ENCODE data around the gene CLIC4.
"Not testable (repeated sequence)": the region's sequence is repeated elsewhere in the genome, so short reads cannot be mapped to it uniquely, and the experiment has no call there.

Gene CLIC4

GRCh38 chr1:24720152-24720551, 25.1 kb upstream of the CLIC4 start:
- no peak for TF ChIP-seq YY1 (IDR thresholded peaks at IDR 0.05; ENCODE audit: insufficient read depth, insufficient read length)
- no peak for TF ChIP-seq SUZ12 (IDR thresholded peaks at IDR 0.05; ENCODE audit: extremely low read depth, insufficient read depth, insufficient read length)
- TF ChIP-seq ZNF274 (IDR thresholded peaks at IDR 0.05; ENCODE audit: low read depth, low read length): no peak
- Histone ChIP-seq H3K4me1 (ENCODE audit: insufficient read depth, insufficient read length) (peaks cover 7% of the 10 kb centered on the region), H3K27me3 (ENCODE audit: insufficient read depth, insufficient read length) (no peaks in the 10 kb centered on the region), H3K4me3 (ENCODE audit: insufficient read length, low read depth) (no peak overlapping the region), H3K36me3 (ENCODE audit: insufficient read depth, insufficient read length, low read length) (no peaks in the 10 kb centered on the region), H3K9me3 (ENCODE audit: insufficient read depth, low read length) (peaks cover 11% of the 10 kb centered on the region; the same call in 1 of the 2 replicates), H3K9ac (ENCODE audit: insufficient read length, low read depth) (no peak overlapping the region)
- no peak for DNase-seq (ENCODE audit: low read depth, low spot score)

GRCh38 chr1:24721533-24721932, 23.7 kb upstream of the CLIC4 start:
- H3K36me3 ChIP-seq (ENCODE audit: insufficient read depth, insufficient read length, low read length): no peaks in the 10 kb centered on the region
- H3K9ac ChIP-seq (ENCODE audit: insufficient read length, low read depth): no peak overlapping the region
- no peak for TF ChIP-seq SUZ12 (IDR thresholded peaks at IDR 0.05; ENCODE audit: extremely low read depth, insufficient read depth, insufficient read length)
- TF ChIP-seq ZNF274 (IDR thresholded peaks at IDR 0.05; ENCODE audit: low read depth, low read length): no peak
- no peak for TF ChIP-seq YY1 (IDR thresholded peaks at IDR 0.05; ENCODE audit: insufficient read depth, insufficient read length)
- H3K9me3 ChIP-seq (ENCODE audit: insufficient read depth, low read length): peaks cover 11% of the 10 kb centered on the region; the same call in 1 of the 2 replicates
- no peaks in the 10 kb centered on the region for H3K27me3 ChIP-seq (ENCODE audit: insufficient read depth, insufficient read length)
- peaks cover 9% of the 10 kb centered on the region for H3K4me1 ChIP-seq (ENCODE audit: insufficient read depth, insufficient read length)
- no peak for DNase-seq (ENCODE audit: low read depth, low spot score)
- no peak overlapping the region for H3K4me3 ChIP-seq (ENCODE audit: insufficient read length, low read depth)

GRCh38 chr1:24722073-24723035, 22.9 kb upstream of the CLIC4 start:
- H3K9ac ChIP-seq (ENCODE audit: insufficient read length, low read depth); DNase-seq (ENCODE audit: low read depth, low spot score): not testable (repeated sequence)

DNA sequence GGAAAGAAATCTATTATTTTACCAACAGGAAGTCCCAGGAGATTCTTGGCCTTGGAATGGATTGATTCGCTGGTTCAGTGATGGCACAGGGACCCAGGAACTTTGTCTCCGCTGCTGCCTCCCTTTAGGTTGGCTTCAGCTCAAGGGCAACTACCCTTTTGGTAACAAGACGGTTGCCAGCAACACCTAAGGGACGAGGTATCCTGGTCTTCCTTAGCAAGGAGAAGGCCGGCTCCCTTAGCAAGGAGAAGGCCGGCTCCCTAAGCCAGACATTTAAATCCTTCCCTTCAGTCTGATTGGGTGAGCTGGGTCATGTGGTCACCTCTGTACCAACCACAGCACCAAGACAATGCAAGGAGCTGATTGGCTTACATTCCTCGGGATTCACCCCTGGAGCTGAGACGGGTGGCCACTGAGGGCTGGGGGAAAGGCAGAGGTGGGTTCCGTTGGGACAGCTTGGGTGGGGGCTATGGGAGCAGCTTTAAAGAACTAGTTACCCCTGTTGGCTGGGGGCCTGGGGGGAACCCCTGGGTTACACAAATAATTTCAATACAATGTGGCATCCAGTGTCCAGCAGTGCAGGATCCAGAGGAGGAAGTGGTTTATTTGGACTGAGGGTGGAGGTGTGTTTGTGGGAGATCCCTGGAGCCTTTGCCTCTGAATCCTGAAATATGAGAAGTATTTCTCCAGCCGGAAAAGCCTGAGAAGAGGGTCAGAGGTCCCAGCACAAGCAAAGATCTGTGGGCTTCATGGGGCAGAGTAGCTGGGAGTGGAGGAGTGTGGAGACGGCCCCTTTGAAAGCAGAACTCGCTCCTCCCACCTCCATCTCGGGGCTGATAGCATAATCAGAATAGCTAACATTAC, 20.7 kb upstream of the CLIC4 start:
- peak overlapping the region; percentile 21 for H3K9ac ChIP-seq (ENCODE audit: insufficient read length, low read depth)
- H3K4me3 ChIP-seq (ENCODE audit: insufficient read length, low read depth): no peak overlapping the region
- no peak for DNase-seq (ENCODE audit: low read depth, low spot score)
- peaks cover 12% of the 10 kb centered on the region for H3K4me1 ChIP-seq (ENCODE audit: insufficient read depth, insufficient read length)
- no peaks in the 10 kb centered on the region for H3K36me3 ChIP-seq (ENCODE audit: insufficient read depth, insufficient read length, low read length)
- H3K27me3 ChIP-seq (ENCODE audit: insufficient read depth, insufficient read length): no peaks in the 10 kb centered on the region
- H3K9me3 ChIP-seq (ENCODE audit: insufficient read depth, low read length): peaks cover 11% of the 10 kb centered on the region; the same call in 1 of the 2 replicates
- TF ChIP-seq ZNF274 (IDR thresholded peaks at IDR 0.05; ENCODE audit: low read depth, low read length) (no peak), SUZ12 (IDR thresholded peaks at IDR 0.05; ENCODE audit: extremely low read depth, insufficient read depth, insufficient read length) (no peak), YY1 (IDR thresholded peaks at IDR 0.05; ENCODE audit: insufficient read depth, insufficient read length) (no peak)

More at GRCh38 chr1:24722073-24723035, 22.9 kb upstream of the CLIC4 start:
- Histone ChIP-seq H3K4me1 (ENCODE audit: insufficient read depth, insufficient read length) (peaks cover 12% of the 10 kb centered on the region), H3K9me3 (ENCODE audit: insufficient read depth, low read length) (peaks cover 11% of the 10 kb centered on the region; the same call in 1 of the 2 replicates)
- not testable (repeated sequence) for H3K36me3 ChIP-seq (ENCODE audit: insufficient read depth, insufficient read length, low read length); H3K4me3 ChIP-seq (ENCODE audit: insufficient read length, low read depth); H3K27me3 ChIP-seq (ENCODE audit: insufficient read depth, insufficient read length)

- Histone ChIP-seq H3K9ac (ENCODE audit: insufficient read length, low read depth) (peak overlapping the region; percentile 1), H3K4me3 (ENCODE audit: insufficient read length, low read depth) (no peak overlapping the region), H3K27me3 (ENCODE audit: insufficient read depth, insufficient read length) (no peaks in the 10 kb centered on the region), H3K4me1 (ENCODE audit: insufficient read depth, insufficient read length) (peaks cover 12% of the 10 kb centered on the region), H3K9me3 (ENCODE audit: insufficient read depth, low read length) (peaks cover 11% of the 10 kb centered on the region; the same call in 1 of the 2 replicates), H3K36me3 (ENCODE audit: insufficient read depth, insufficient read length, low read length) (no peaks in the 10 kb centered on the region)
- no peak for DNase-seq (ENCODE audit: low read depth, low spot score)
- no peak for TF ChIP-seq SUZ12 (IDR thresholded peaks at IDR 0.05; ENCODE audit: extremely low read depth, insufficient read depth, insufficient read length)
- TF ChIP-seq ZNF274 (IDR thresholded peaks at IDR 0.05; ENCODE audit: low read depth, low read length): no peak
- no peak for TF ChIP-seq YY1 (IDR thresholded peaks at IDR 0.05; ENCODE audit: insufficient read depth, insufficient read length)
Measured at GRCh38 chr1:24725209-24725651, 20.0 kb upstream of the CLIC4 start.

DNA sequence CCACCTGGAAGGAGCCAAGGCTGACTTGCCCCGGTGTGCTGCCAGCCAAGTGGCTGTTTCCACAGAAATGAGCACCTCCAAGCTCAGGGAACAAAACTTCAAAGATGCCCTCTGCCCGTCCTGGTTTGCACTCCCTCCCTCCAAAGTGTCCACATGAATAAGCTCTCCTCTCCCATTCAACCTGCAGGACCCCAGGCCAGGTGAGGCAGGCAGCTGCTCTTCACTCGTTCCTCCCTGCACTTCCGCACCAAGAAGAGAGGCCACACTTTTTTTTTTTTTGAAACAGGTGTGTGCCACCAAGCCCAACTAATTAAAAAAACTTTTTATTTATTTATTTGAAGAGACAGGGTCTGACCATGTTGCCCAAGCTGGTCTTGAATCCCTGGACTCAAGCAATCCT, 18.5 kb upstream of the CLIC4 start:
- DNase-seq (ENCODE audit: low read depth, low spot score): no peak
- H3K9me3 ChIP-seq (ENCODE audit: insufficient read depth, low read length): peaks cover 5% of the 10 kb centered on the region; the same call in 1 of the 2 replicates
- TF ChIP-seq ZNF274 (IDR thresholded peaks at IDR 0.05; ENCODE audit: low read depth, low read length): no peak
- TF ChIP-seq SUZ12 (IDR thresholded peaks at IDR 0.05; ENCODE audit: extremely low read depth, insufficient read depth, insufficient read length): no peak
- TF ChIP-seq YY1 (IDR thresholded peaks at IDR 0.05; ENCODE audit: insufficient read depth, insufficient read length): no peak
- no peaks in the 10 kb centered on the region for H3K36me3 ChIP-seq (ENCODE audit: insufficient read depth, insufficient read length, low read length)
- no peak overlapping the region for H3K4me3 ChIP-seq (ENCODE audit: insufficient read length, low read depth)
- H3K27me3 ChIP-seq (ENCODE audit: insufficient read depth, insufficient read length): no peaks in the 10 kb centered on the region
- peaks cover 15% of the 10 kb centered on the region for H3K4me1 ChIP-seq (ENCODE audit: insufficient read depth, insufficient read length)
- peak overlapping the region; percentile 11 for H3K9ac ChIP-seq (ENCODE audit: insufficient read length, low read depth)

Data from NT2/D1 (cell line).